KBM-7 (cell line): Measurements from ENCODE around the gene MLC1.

Source experiments
- DNase-seq: peaks from one replicate; pipeline ENCODE4 v3.0.0-alpha.2; 2015
- in situ Hi-C: fragments of 300-500 bp; cut with MboI; formaldehyde crosslinking; loops from 2 replicates; pipeline ENCODE4 v1.14.3; 2020; ENCODE audit warnings: low sequenced_read_pairs, low pct_unique_long_range_greater_than_20kb, mixed read lengths

MLC1 gene

GRCh38 chr22:50061824-50062355, 23.3 kb downstream of the MLC1 start:
- in situ Hi-C loops: no loop called here
- DNase-seq: peak; percentile 71

- in situ Hi-C loops: no loop called here
- DNase-seq: no peak
These were observed 23.9 kb downstream of the MLC1 start for GRCh38 chr22:50061141-50061823.

- no peak for DNase-seq
- in situ Hi-C loops: no loop called here
These were observed 24.6 kb downstream of the MLC1 start for GRCh38 chr22:50060441-50061140.

- in situ Hi-C loops: no loop called here
- DNase-seq: no peak
These were observed 25.4 kb downstream of the MLC1 start for GRCh38 chr22:50059881-50060262.

- DNase-seq: no peak
- in situ Hi-C loops: no loop called here
These were observed 26.0 kb downstream of the MLC1 start for GRCh38 chr22:50058906-50059880.

- in situ Hi-C loops: no loop called here
- no peak for DNase-seq
These were observed 26.9 kb downstream of the MLC1 start, which contains the start of gene TTLL8 for GRCh38 chr22:50058061-50058905. TTLL8 (minus strand) TSS chr22:50058298.

GRCh38 chr22:50057278-50058060, 27.8 kb downstream of the MLC1 start:
- no peak for DNase-seq
- in situ Hi-C loops: no loop called here

GRCh38 chr22:50056214-50056972, 28.8 kb downstream of the MLC1 start:
- in situ Hi-C loops: no loop called here
- no peak for DNase-seq

GRCh38 chr22:50053861-50054260, 31.4 kb downstream of the MLC1 start:
- no peak for DNase-seq
- in situ Hi-C loops: no loop called here

- DNase-seq: no peak
- in situ Hi-C loops: no loop called here
These were observed 33.3 kb downstream of the MLC1 start for GRCh38 chr22:50051930-50052329.

GRCh38 chr22:50049299-50050195, 35.7 kb downstream of the MLC1 start:
- in situ Hi-C loops: loop anchor here (25.0 kb wide), 1 partner anchor 287 kb away; no protein-coding TSS in a partner anchor
- no peak for DNase-seq

- in situ Hi-C loops: loop anchor here (25.0 kb wide), 1 partner anchor 287 kb away; no protein-coding TSS in a partner anchor
- DNase-seq: no peak
These were observed 36.4 kb downstream of the MLC1 start for GRCh38 chr22:50048836-50049235.

- DNase-seq: no peak
- in situ Hi-C loops: loop anchor here (25.0 kb wide), 1 partner anchor 286 kb away; no protein-coding TSS in a partner anchor
These were observed 37.0 kb downstream of the MLC1 start for GRCh38 chr22:50048061-50048765.

GRCh38 chr22:50047346-50047745, 37.9 kb downstream of the MLC1 start:
- no peak for DNase-seq
- in situ Hi-C loops: loop anchor here (25.0 kb wide), 1 partner anchor 285 kb away; no protein-coding TSS in a partner anchor

GRCh38 chr22:50046481-50047245, 38.6 kb downstream of the MLC1 start:
- no peak for DNase-seq
- in situ Hi-C loops: loop anchor here (25.0 kb wide), 1 partner anchor 284 kb away; no protein-coding TSS in a partner anchor
